Muscle of back (tissue), 11 donors: ENCODE results near the gene TMED10. TPM values are rescaled to one million over a fixed set of nuclear protein-coding genes. Genes with fewer than 3 reads are reported as not detected.

ENCODE experiments used
- DNase-seq, 3 donors: peaks; one replicate each; pipeline versions ENCODE4 v3.0.0 to v3.0.0-alpha.2; 2013
- polyA plus RNA-seq, 10 donors: library from polyadenylated mRNA; unstranded; fragments of 120-200 nt; gene quantifications; one replicate each; pipeline ENCODE4 v1.2.1, GENCODE V29; 2013; ENCODE audit not compliant: insufficient read length in 10 of 10

TMED10 gene
- polyA plus RNA-seq, 10 donors = 119 to 152 (median 133) TPM

GRCh38 chr14:75088566-75089373 is 87.6 kb downstream of the TMED10 start:
- DNase-seq = peak; percentile 56 to 82 (median 63)

DNA sequence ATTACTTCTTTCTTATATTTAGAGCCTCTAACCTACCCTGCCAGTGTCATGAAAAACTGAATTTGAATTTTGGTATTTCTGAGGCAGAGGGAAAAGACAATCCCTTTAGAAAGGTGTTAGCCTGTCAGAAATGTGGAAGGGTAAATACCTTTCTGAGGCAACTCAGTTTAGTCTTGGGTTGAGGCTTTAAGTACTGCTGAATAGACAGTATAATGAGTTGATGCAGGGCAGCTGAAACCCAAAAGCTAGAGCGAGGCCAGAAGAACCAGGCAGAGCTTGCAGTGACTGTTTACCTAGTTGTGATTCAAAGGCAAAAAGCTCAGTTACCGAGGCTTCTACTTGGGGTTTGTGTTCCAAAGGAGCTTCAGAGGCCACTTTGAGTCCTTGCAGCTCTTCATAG is 88.3 kb downstream of the TMED10 start:
- no peak for DNase-seq

- DNase-seq = no peak
Observed at GRCh38 chr14:75084513-75084912, 91.9 kb downstream of the TMED10 start.

DNA sequence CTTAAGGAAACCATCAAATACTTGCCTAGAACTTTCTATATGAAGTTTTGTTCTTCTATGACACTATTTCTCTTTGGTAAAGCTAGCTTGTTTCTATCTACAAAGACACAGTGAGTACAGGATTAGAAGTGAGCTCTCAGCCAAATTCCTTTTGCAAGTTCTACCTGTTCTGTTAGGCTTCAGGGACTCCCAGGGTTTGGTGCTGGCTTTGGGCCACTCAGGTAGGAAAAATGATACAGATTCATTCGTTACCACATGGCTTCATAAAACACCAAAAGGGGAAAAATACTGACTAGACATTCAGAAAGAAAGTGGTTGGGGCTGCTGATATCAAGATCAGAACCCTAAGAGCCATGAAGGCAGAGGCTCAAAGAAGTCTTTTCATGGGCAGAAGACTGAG is 93.1 kb downstream of the TMED10 start:
- no peak for DNase-seq

DNA sequence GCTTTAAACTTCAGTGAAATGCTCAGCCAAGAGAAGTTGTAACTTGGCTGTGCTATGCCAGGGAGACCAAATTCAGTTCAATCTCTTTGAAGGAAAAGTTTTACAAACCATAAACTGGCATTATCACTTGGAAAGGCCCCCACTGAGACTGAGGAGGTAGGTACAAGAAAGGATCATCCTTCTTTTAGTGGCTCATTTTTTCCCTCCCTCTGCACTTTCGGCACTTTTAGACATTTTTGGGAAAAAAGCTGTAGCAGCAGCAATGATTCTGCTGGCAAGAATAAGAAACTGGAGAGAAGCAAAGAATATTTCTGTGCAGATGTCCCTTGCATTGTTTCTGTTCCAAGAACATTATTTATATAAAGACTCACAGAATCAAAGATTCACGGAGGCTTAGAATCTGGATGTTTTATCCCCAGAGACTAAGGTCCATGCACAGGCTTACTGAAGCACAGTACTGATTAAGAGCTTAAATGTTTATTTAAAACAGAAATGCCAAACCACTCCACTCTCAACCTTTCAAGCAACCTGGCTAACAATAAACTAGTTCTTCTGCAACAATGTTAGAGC is 94.7 kb downstream of the TMED10 start:
- DNase-seq = peak; percentile 46 to 85 (median 59)

Other genes starting within 250 kb of the TMED10 start
- 10 to 100 TPM; 23.3 to 33.7 (median 25.1) TPM for gene PGF, start 221.0 kb downstream of the TMED10 start, polyA plus RNA-seq
- gene EIF2B2, start 173.7 kb downstream of the TMED10 start, polyA plus RNA-seq = 10 to 100 TPM; 43.6 to 60.2 (median 47.8) TPM
- 10 to 100 TPM; 15.0 to 31.9 (median 20.7) TPM for gene MLH3, start 125.1 kb downstream of the TMED10 start, polyA plus RNA-seq
- 10 to 100 TPM; 12.2 to 27.5 (median 14.9) TPM for gene ACYP1, start 112.6 kb downstream of the TMED10 start, polyA plus RNA-seq
- 1 to 10 TPM in 7 of 10 donors, under 1 TPM in 3; 0.74 to 1.6 (median 1.3) TPM for gene ZC2HC1C, start 107.0 kb downstream of the TMED10 start, polyA plus RNA-seq
- 100 to 1,000 TPM in 1 of 10 donors, 10 to 100 TPM in 9; 66.8 to 101 (median 83.0) TPM for gene NEK9, start 49.6 kb downstream of the TMED10 start, polyA plus RNA-seq
- 1,000 to 10,000 TPM in 2 of 10 donors, 100 to 1,000 TPM in 7, 10 to 100 TPM in 1; 71.3 to 2,749 (median 590) TPM for gene FOS, start 102.2 kb upstream of the TMED10 start, polyA plus RNA-seq